GM12874 (cell line): ENCODE data around the gene PRKAG3.

ENCODE experiments used
- TF ChIP-seq, protein P1 (sequence below): IDR thresholded peaks from 2 replicates; pipeline ENCODE4 v1.5.1; 2011; ENCODE audit warnings: low read depth, mild to moderate bottlenecking, control low read depth, low read length, moderate library complexity; ENCODE audit not compliant: insufficient read depth

The PRKAG3 gene

DNA sequence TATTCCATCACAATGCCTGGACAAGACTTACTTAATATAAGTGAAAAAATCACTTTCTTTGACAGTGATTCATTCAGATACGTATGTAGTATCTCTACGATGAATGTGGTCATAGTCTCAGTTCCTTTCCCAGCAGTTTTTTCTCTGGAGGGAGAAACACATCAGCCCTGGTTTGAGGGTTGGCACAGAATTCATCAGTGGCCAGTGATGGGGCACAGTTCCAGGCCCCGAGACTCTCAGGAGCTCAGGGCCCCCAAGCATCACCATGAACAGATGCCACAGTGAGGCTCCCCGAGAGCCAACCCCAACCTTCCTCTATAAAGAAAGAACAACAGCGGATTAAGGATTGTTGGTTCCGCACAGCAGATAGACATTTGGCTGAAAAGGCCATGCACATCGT is 12.5 kb downstream of the PRKAG3 start:
- TF ChIP-seq, protein P1, sequence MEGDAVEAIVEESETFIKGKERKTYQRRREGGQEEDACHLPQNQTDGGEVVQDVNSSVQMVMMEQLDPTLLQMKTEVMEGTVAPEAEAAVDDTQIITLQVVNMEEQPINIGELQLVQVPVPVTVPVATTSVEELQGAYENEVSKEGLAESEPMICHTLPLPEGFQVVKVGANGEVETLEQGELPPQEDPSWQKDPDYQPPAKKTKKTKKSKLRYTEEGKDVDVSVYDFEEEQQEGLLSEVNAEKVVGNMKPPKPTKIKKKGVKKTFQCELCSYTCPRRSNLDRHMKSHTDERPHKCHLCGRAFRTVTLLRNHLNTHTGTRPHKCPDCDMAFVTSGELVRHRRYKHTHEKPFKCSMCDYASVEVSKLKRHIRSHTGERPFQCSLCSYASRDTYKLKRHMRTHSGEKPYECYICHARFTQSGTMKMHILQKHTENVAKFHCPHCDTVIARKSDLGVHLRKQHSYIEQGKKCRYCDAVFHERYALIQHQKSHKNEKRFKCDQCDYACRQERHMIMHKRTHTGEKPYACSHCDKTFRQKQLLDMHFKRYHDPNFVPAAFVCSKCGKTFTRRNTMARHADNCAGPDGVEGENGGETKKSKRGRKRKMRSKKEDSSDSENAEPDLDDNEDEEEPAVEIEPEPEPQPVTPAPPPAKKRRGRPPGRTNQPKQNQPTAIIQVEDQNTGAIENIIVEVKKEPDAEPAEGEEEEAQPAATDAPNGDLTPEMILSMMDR, result no peak

DNA sequence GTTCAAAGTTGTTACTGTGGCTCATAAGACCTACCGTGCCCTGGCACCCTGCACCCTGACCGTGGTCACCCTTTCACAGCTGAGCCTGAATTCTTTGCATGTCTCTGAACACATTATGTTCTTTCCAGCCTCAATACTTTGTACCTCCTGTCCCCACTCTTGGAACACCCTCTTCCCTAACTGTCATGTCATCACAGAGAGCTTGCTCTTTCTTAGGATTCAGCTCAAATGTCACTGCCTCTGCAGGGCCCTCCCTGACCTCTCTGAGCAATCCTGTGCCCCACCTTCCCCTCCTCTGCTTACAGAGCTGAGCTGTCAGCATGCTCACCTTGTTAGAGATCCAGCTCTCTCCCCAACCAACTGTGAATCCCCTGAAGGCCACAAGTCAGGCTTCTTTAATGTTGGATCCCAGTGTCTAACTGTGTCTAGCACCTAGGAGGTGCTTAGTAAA is 15.0 kb downstream of the PRKAG3 start:
- TF ChIP-seq, protein P1, result no peak

DNA sequence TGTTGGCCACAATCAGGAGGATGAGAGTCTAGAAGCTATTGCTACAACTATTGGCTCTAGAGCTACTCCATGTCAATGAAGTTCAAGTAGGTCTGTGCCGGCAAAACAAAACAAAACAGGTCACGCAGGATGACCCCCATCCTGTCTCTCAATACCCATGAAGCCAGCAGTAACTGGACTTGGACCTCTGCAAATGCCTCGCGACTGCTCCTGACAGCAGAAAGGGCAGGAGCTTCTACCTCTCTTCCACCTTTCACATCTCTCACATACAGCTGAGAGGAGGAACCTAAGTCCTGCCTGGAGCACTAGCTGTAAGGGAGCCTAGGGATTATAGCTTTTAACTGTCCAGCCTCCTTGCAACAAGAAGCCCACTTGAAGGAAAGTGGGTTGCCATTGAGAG is 16.0 kb downstream of the PRKAG3 start:
- TF ChIP-seq, protein P1, result no peak

DNA sequence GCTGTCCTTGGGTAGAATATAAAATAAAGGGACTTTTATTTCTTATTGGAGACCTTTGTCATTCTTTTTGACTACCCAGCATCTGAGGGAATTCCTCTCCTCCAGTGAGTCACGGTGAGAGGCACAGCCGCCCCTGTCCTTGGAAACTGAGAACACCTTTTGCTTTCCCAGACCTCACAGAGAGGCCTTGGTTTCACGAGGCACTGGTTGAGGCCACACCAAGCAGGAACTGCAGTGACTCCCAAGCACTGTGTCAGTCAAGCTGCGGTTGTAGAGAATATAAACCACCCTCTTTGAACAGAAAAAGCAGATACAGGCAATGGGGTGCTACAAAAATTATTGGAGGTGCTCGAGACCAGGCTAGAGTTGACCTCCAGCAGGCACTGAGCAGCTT is 16.4 kb downstream of the PRKAG3 start:
- TF ChIP-seq, protein P1, result no peak

DNA sequence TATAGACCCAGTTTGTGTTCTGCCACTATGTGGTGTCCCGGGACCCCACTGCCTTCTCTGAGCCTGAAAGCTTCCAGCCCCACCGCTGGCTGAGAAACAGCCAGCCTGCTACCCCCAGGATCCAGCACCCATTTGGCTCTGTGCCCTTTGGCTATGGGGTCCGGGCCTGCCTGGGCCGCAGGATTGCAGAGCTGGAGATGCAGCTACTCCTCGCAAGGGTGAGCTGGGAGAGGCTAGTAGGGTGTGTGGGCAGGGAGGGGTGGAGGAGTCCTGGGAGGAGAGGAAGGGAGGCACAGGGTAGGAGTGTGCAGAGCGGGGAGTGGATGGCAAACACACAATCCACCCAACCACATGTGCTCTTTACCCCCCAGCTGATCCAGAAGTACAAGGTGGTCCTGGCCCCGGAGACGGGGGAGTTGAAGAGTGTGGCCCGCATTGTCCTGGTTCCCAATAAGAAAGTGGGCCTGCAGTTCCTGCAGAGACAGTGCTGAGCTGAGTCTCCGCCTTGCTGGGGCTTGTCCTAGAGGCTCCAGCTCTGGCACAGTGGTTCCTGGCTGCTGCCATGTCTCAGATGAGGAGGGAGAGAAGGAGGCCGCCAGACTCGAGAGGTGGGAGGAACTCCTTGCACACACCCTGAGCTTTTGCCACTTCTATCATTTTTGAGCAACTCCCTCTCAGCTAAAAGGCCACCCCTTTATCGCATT is 16.9 kb downstream of the PRKAG3 start:
- TF ChIP-seq, protein P1, result no peak

DNA sequence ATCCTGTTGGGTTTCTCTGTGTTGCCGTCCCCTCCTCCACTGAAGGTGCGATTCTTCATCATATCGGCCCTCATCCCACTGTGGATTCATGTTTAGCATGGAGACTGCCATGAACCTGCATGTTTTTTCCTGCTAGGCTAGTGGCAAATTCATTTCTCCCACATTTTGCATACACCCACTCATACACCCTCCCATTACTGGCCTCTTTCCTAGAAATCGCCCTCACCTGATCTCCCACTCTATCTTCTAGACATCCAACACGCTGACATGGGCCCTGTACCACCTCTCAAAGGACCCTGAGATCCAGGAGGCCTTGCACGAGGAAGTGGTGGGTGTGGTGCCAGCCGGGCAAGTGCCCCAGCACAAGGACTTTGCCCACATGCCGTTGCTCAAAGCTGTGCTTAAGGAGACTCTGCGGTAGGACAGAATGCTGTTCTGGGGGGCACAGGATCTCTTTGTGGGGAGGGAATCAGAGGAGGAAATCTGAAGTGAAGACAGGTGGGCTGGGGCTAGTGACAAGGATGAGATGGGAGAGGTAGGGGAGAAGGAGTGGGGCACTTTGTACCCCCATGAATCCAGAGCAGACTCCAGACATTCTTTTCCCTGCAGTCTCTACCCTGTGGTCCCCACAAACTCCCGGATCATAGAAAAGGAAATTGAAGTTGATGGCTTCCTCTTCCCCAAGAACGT is 17.7 kb downstream of the PRKAG3 start:
- TF ChIP-seq, protein P1, result no peak

DNA sequence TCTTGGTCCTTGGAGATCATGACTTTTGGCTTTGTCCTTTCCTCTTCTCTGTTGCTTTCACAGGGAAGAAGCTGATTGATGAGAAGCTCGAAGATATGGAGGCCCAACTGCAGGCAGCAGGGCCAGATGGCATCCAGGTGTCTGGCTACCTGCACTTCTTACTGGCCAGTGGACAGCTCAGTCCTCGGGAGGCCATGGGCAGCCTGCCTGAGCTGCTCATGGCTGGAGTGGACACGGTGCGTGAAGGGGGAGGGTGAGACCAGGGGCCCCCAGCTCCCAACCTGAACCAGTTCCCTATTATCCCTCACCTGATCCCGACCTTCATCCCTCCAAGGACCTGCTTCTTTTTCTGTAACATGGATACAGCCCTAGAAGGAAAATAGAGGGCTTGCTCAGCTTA is 18.7 kb downstream of the PRKAG3 start:
- TF ChIP-seq, protein P1, result no peak
